ENCODE measurements around the gene SERPINB6. TPM values are rescaled to one million over a fixed set of nuclear protein-coding genes. Genes with fewer than 3 reads are reported as not detected.
"Not testable (repeated sequence)": the region's sequence is repeated elsewhere in the genome, so short reads cannot be mapped to it uniquely, and the experiment has no call there.

SERPINB6 gene
- total RNA-seq, 1 experiment from 2014 or later = 34.8 TPM

DNA sequence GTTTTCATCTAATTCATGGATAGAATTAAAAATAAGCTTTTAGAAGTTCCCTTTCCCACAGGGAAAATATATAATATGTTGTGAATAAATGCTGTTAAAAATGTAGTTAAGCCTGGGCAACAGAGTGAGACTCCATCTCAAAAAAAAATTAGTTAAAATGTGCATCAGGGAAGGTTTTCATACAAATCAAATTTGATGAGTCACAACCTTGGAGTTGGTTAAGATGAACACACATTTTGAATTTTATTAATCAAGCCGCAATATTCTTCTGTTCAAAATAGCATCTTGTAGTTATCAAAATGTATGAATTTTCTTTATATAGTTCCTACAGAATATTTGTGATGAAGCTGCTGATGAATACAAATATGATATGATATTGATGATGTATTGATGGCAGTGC is 37.3 kb downstream of the SERPINB6 start:
- H3K4me3 ChIP-seq (ENCODE audit: low read depth, low read length, poor library complexity, severe bottlenecking) = no peak overlapping the region
- intact Hi-C loops (cut with micrococcal nuclease; ENCODE audit: unreplicated experiment) = loop anchor here (5.0 kb wide), 1 partner anchor 197 kb away; no protein-coding TSS in a partner anchor
- no peak overlapping the region for H3K27ac ChIP-seq (ENCODE audit: low read depth, low read length, poor library complexity, severe bottlenecking)
- H3K4me1 ChIP-seq (ENCODE audit: insufficient read depth, low read length, poor library complexity, severe bottlenecking) = no peaks in the 10 kb centered on the region
- POLR2A ChIA-PET (ENCODE audit: low non-redundant PET) = no interaction called here
- DNase-seq (ENCODE audit: low spot score) = no peak
- no peaks in the 10 kb centered on the region for H3K36me3 ChIP-seq (ENCODE audit: insufficient read depth, low read length, poor library complexity, severe bottlenecking)
- H3K9me3 ChIP-seq (ENCODE audit: low read depth, low read length, poor library complexity, severe bottlenecking) = no peaks in the 10 kb centered on the region
- TF ChIP-seq, protein P1, sequence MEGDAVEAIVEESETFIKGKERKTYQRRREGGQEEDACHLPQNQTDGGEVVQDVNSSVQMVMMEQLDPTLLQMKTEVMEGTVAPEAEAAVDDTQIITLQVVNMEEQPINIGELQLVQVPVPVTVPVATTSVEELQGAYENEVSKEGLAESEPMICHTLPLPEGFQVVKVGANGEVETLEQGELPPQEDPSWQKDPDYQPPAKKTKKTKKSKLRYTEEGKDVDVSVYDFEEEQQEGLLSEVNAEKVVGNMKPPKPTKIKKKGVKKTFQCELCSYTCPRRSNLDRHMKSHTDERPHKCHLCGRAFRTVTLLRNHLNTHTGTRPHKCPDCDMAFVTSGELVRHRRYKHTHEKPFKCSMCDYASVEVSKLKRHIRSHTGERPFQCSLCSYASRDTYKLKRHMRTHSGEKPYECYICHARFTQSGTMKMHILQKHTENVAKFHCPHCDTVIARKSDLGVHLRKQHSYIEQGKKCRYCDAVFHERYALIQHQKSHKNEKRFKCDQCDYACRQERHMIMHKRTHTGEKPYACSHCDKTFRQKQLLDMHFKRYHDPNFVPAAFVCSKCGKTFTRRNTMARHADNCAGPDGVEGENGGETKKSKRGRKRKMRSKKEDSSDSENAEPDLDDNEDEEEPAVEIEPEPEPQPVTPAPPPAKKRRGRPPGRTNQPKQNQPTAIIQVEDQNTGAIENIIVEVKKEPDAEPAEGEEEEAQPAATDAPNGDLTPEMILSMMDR (conservative IDR thresholded peaks at IDR 0.05; ENCODE audit: low read depth, low read length) = no peak
- no peak for TF ChIP-seq EZH2 (IDR thresholded peaks at IDR 0.05; ENCODE audit: borderline replicate concordance, low read depth, low read length, poor library complexity, severe bottlenecking)
- CTCF ChIA-PET = no interaction called here
- H3K27me3 ChIP-seq (replicated peaks; ENCODE audit: insufficient read depth, low read depth, low read length, poor library complexity) = no peaks in the 10 kb centered on the region
- BruUV-seq (replicated peaks) = no TSS peak

DNA sequence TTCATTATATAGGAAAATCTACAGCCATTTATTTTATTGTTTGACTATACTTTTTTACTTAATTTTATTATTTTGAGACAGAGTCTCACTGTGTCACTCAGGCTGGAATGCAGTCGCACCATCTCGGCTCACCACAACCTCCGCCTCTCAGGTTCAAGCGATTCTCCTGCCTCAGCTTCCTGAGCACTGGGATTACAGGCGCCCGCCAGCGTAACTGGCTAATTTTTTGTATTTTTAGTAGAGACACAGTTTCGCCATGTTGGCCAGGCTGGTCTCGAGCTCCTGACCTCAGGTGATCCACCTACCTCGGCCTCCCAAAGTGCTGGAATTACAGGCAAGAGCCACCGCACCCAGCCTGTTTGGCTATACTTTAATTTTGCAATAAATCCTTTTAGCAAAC is 38.5 kb downstream of the SERPINB6 start:
- H3K4me3 ChIP-seq (ENCODE audit: low read depth, low read length, poor library complexity, severe bottlenecking); BruUV-seq (replicated peaks); H3K27me3 ChIP-seq (replicated peaks; ENCODE audit: insufficient read depth, low read depth, low read length, poor library complexity); H3K27ac ChIP-seq (ENCODE audit: low read depth, low read length, poor library complexity, severe bottlenecking); DNase-seq (ENCODE audit: low spot score); POLR2A ChIA-PET (ENCODE audit: low non-redundant PET); H3K36me3 ChIP-seq (ENCODE audit: insufficient read depth, low read length, poor library complexity, severe bottlenecking); H3K9me3 ChIP-seq (ENCODE audit: low read depth, low read length, poor library complexity, severe bottlenecking); H3K4me1 ChIP-seq (ENCODE audit: insufficient read depth, low read length, poor library complexity, severe bottlenecking): not testable (repeated sequence)
- intact Hi-C loops (cut with micrococcal nuclease; ENCODE audit: unreplicated experiment) = loop anchor here (1.0 to 5.0 kb wide), 3 partner anchors 87 to 196 kb away; no protein-coding TSS in a partner anchor
- CTCF ChIA-PET = interaction anchor here (0.6 to 2.6 kb wide), 4 partner anchors 19 to 951 kb away, joined by 3 to 21 read pairs (median 14); no protein-coding TSS in a partner anchor

DNA sequence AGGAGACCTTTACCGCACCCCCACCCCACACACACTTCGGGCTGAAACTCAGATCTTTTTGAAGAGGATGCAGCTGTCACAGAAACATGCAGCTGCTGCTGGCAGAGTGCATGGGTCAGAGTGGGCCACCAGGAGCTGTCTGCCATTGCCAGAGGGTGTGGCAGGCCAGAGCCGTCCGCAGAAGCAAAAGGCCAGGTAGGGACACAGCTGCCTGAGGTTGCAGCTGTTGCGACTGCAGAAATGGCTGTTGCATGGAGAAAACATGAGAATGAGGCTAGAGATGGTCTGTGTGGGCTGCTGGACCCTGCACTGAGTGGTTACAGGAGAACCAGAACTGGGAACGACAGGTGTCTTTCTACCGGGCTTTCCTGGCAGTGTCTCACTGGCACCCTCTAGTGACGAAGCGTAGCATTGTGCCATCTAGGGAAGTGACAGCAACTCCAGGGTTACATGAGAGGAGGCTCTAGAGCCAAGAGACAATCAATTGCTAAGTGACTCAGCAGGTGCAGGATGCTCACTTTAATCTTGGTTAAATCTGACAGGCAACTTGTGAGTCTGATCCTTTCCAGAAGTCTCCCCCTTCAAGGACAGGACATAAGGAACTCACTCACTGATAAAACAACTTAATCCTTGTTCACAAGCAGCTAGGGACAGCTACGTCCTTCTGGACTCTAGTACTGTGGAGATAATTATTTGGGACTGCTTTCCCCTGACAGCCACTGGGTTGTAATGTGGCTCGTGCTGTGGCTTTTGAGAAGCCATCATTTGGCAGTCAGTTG is 39.2 kb downstream of the SERPINB6 start:
- POLR2A ChIA-PET (ENCODE audit: low non-redundant PET) = interaction anchor here (0.6 kb wide), 1 partner anchor 167 kb away, joined by 6 read pairs; the partner anchor contains the start of gene WRNIP1
- CTCF ChIA-PET = interaction anchor here (0.6 to 2.6 kb wide), 5 partner anchors 55 to 952 kb away, joined by 3 to 21 read pairs (median 4); no protein-coding TSS in a partner anchor
- H3K27me3 ChIP-seq (replicated peaks; ENCODE audit: insufficient read depth, low read depth, low read length, poor library complexity) = no peaks in the 10 kb centered on the region

More for the DNA sequence above, 39.2 kb downstream of the SERPINB6 start:
- no peak overlapping the region for H3K4me3 ChIP-seq (ENCODE audit: low read depth, low read length, poor library complexity, severe bottlenecking)
- TF ChIP-seq EZH2 (IDR thresholded peaks at IDR 0.05; ENCODE audit: borderline replicate concordance, low read depth, low read length, poor library complexity, severe bottlenecking) = no peak
- TF ChIP-seq, protein P1 (conservative IDR thresholded peaks at IDR 0.05; ENCODE audit: low read depth, low read length) = peak; percentile 98
- H3K9me3 ChIP-seq (ENCODE audit: low read depth, low read length, poor library complexity, severe bottlenecking) = no peaks in the 10 kb centered on the region
- H3K36me3 ChIP-seq (ENCODE audit: insufficient read depth, low read length, poor library complexity, severe bottlenecking) = no peaks in the 10 kb centered on the region
- no peaks in the 10 kb centered on the region for H3K4me1 ChIP-seq (ENCODE audit: insufficient read depth, low read length, poor library complexity, severe bottlenecking)
- intact Hi-C loops (cut with micrococcal nuclease; ENCODE audit: unreplicated experiment) = loop anchor here (1.0 to 5.0 kb wide), 3 partner anchors 86 to 195 kb away; no protein-coding TSS in a partner anchor
- DNase-seq (ENCODE audit: low spot score) = peak; percentile 88
- BruUV-seq (replicated peaks) = no TSS peak
- no peak overlapping the region for H3K27ac ChIP-seq (ENCODE audit: low read depth, low read length, poor library complexity, severe bottlenecking)

Data from A673 (cell line).